Activated CD4-positive, alpha-beta T cell treated with anti-CD3 and anti-CD28 coated beads, Interleukin-2, amount 50 U/mL, for 16 hours (primary cell): ENCODE data around the gene HCFC2.

Source experiments
- DNase-seq: peaks from one replicate; pipeline ENCODE4 v3.0.0-alpha.2; 2020

HCFC2 gene

GRCh38 chr12:104126548-104126947 is 62.2 kb downstream of the HCFC2 start:
- no peak for DNase-seq

- no peak for DNase-seq
These were observed 66.4 kb downstream of the HCFC2 start for GRCh38 chr12:104130760-104131159.

- DNase-seq = no peak
These were observed 67.3 kb downstream of the HCFC2 start for GRCh38 chr12:104131609-104132008.

GRCh38 chr12:104132351-104132956 is 68.1 kb downstream of the HCFC2 start:
- DNase-seq = no peak

GRCh38 chr12:104133321-104133720 is 69.0 kb downstream of the HCFC2 start:
- no peak for DNase-seq

- no peak for DNase-seq
These were observed 69.5 kb downstream of the HCFC2 start for GRCh38 chr12:104133866-104134265.

GRCh38 chr12:104134882-104135281 is 70.6 kb downstream of the HCFC2 start:
- DNase-seq = no peak

- DNase-seq = no peak
These were observed 72.2 kb downstream of the HCFC2 start for GRCh38 chr12:104136577-104136976.

GRCh38 chr12:104137001-104137901 is 72.9 kb downstream of the HCFC2 start:
- peak; percentile 54 for DNase-seq

- DNase-seq = peak; percentile 97
These were observed 73.8 kb downstream of the HCFC2 start, which contains the start of gene NFYB for GRCh38 chr12:104137902-104138796. Gene NFYB, minus strand, starts transcription at chr12:104138210. Its CDS starts 2,757 bp downstream, at chr12:104135453.

GRCh38 chr12:104138797-104139152 is 74.4 kb downstream of the HCFC2 start:
- DNase-seq = no peak

- no peak for DNase-seq
These were observed 78.2 kb downstream of the HCFC2 start for GRCh38 chr12:104142543-104142942.

- no peak for DNase-seq
These were observed 78.7 kb downstream of the HCFC2 start for GRCh38 chr12:104143002-104143401.

- DNase-seq = no peak
These were observed 79.6 kb downstream of the HCFC2 start for GRCh38 chr12:104143918-104144317.

- no peak for DNase-seq
These were observed 83.0 kb downstream of the HCFC2 start for GRCh38 chr12:104147346-104147745.

GRCh38 chr12:104150416-104150815 is 86.1 kb downstream of the HCFC2 start:
- DNase-seq = no peak

GRCh38 chr12:104152685-104153241 is 88.4 kb downstream of the HCFC2 start:
- DNase-seq = no peak

- DNase-seq = no peak
These were observed 90.0 kb downstream of the HCFC2 start for GRCh38 chr12:104154286-104154685.

GRCh38 chr12:104154806-104155205 is 90.5 kb downstream of the HCFC2 start:
- DNase-seq = no peak
